WERI-Rb-1 (cell line): ENCODE measurements around the gene EZR.

Experiments used
- DNase-seq: peaks from one replicate; pipeline ENCODE4 v3.0.0-alpha.2; 2020
- H3K27ac ChIP-seq: fragments of 250-450 bp; sonication (Bioruptor Pico); 2 replicates; pipeline ENCODE4 v1.5.1; 2020; ENCODE audit warnings: mild to moderate bottlenecking, moderate library complexity
- H3K27me3 ChIP-seq: fragments of 250-450 bp; sonication (Bioruptor Pico); 2 replicates; pipeline ENCODE4 v1.5.1; 2021; ENCODE audit warnings: mild to moderate bottlenecking, low read depth, moderate library complexity; ENCODE audit not compliant: insufficient read depth, severe bottlenecking
- H3K36me3 ChIP-seq: fragments of 250-450 bp; sonication (Bioruptor Pico); 2 replicates; pipeline ENCODE4 v1.5.1; 2020; ENCODE audit warnings: mild to moderate bottlenecking, moderate library complexity
- H3K4me3 ChIP-seq: 2 replicates; pipeline ENCODE4 v1.5.1; 2011; ENCODE audit warnings: low read depth, mild to moderate bottlenecking, control low read depth, low read length
- H3K9me3 ChIP-seq: fragments of 250-450 bp; sonication (Bioruptor Pico); 2 replicates; pipeline ENCODE4 v1.5.1; 2021; ENCODE audit warnings: mild to moderate bottlenecking, moderate library complexity; ENCODE audit not compliant: severe bottlenecking
- TF ChIP-seq, protein P1 (sequence below): IDR thresholded peaks from 2 replicates; pipeline ENCODE4 v1.5.1; 2011; ENCODE audit warnings: low read depth, mild to moderate bottlenecking, control low read depth, inconsistent platforms, low read length

The EZR gene

GRCh38 chr6:158764926-158765325 lies 54.2 kb downstream of the EZR start:
- Histone ChIP-seq H3K27me3 (no peaks in the 10 kb centered on the region), H3K27ac (no peak overlapping the region), H3K4me3 (no peak overlapping the region), H3K9me3 (no peaks in the 10 kb centered on the region), H3K36me3 (peaks cover 66% of the 10 kb centered on the region)
- TF ChIP-seq, protein P1, sequence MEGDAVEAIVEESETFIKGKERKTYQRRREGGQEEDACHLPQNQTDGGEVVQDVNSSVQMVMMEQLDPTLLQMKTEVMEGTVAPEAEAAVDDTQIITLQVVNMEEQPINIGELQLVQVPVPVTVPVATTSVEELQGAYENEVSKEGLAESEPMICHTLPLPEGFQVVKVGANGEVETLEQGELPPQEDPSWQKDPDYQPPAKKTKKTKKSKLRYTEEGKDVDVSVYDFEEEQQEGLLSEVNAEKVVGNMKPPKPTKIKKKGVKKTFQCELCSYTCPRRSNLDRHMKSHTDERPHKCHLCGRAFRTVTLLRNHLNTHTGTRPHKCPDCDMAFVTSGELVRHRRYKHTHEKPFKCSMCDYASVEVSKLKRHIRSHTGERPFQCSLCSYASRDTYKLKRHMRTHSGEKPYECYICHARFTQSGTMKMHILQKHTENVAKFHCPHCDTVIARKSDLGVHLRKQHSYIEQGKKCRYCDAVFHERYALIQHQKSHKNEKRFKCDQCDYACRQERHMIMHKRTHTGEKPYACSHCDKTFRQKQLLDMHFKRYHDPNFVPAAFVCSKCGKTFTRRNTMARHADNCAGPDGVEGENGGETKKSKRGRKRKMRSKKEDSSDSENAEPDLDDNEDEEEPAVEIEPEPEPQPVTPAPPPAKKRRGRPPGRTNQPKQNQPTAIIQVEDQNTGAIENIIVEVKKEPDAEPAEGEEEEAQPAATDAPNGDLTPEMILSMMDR: no peak
- DNase-seq: no peak

DNA sequence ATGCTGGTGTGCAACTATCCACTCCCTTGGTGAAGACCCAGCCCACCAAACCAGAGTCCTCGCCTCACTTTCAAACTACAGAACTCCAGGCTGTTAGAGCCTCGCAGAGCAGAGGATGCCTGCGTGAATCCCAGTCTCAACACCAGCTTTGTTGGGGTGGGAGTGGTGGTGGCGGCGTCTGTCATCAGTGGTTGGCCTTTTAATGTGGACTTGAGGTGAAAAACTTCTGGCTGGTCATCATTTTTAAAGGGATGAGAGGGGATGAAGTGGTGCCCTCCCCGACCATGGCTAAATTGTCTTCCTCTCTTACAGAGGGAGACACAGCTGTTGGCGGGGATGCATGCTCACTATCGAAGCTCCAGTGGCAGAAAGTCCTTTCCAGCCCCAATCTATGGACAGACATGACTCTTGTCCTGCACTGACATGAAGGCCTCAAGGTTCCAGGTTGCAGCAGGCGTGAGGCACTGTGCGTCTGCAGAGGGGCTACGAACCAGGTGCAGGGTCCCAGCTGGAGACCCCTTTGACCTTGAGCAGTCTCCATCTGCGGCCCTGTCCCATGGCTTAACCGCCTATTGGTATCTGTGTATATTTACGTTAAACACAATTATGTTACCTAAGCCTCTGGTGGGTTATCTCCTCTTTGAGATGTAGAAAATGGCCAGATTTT lies 54.9 kb downstream of the EZR start:
- peaks cover 60% of the 10 kb centered on the region for H3K36me3 ChIP-seq

GRCh38 chr6:158763434-158764182 lies 55.6 kb downstream of the EZR start:
- H3K36me3 ChIP-seq: peaks cover 53% of the 10 kb centered on the region
- no peaks in the 10 kb centered on the region for H3K27me3 ChIP-seq
- DNase-seq: no peak
- no peak overlapping the region for H3K4me3 ChIP-seq
- TF ChIP-seq, protein P1: no peak
- H3K27ac ChIP-seq: peak overlapping the region; percentile 17
- H3K9me3 ChIP-seq: no peaks in the 10 kb centered on the region

More for the DNA sequence above, 54.9 kb downstream of the EZR start:
- TF ChIP-seq, protein P1: no peak
- Histone ChIP-seq H3K4me3 (no peak overlapping the region), H3K27ac (no peak overlapping the region; the same call in 1 of the 2 replicates), H3K9me3 (no peaks in the 10 kb centered on the region), H3K27me3 (no peaks in the 10 kb centered on the region)
- no peak for DNase-seq

DNA sequence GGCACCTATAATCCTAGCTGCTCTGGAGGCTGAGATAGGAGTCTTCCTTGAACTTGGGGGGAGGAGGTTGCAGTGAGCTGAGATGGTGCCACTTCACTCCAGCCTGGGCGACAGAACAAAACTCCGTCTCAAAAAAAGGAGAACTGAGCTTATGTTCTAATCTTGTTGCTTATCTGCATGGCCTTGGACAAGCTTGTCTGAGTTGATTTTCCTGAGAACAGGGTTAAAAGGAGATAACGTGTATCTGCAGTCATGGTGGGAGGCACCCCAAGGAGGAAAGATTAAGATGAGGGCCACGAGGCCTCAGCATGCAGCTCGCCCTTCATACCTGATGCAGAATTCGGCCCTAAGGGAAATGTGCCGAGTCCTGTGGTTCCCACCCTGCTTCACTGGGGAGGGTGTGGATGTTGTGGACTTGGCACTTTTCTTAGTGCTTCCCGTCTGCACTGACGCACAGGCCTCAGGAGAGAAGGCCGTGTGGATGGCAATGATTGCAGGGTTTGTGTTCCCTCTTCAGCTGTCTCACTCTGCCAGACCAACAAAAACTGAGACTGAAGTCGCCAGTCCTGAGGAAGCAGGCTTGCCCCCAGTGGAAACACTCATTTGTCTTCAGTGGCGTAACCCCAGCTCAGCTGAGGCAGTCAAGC lies 56.3 kb downstream of the EZR start:
- Histone ChIP-seq H3K27me3 (no peaks in the 10 kb centered on the region), H3K9me3 (no peaks in the 10 kb centered on the region), H3K4me3 (no peak overlapping the region), H3K36me3 (peaks cover 46% of the 10 kb centered on the region), H3K27ac (peak overlapping the region; percentile 17)
- no peak for DNase-seq
- TF ChIP-seq, protein P1: no peak

DNA sequence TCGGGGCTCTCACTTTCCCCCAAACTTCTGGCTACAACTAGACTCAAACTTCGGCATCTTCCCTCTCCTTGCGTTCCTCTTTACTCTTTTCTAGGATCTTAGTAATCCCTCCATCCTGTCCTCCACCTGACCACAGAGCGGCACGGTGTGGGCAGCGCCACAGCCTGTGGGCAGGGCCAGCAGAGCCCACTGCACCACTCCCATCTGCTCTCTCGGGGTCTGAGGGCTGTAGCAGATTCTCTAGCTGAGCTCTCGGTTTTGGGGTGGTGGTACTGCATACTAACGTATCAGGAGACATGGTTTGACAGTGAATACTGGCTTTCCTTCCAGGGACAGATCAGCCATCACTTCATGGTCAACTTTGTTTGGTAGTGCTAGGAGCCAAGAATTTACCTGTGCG lies 57.4 kb downstream of the EZR start:
- Histone ChIP-seq H3K27me3 (no peaks in the 10 kb centered on the region), H3K36me3 (peaks cover 34% of the 10 kb centered on the region), H3K27ac (no peak overlapping the region), H3K9me3 (no peaks in the 10 kb centered on the region), H3K4me3 (no peak overlapping the region)
- no peak for DNase-seq
- TF ChIP-seq, protein P1: no peak
